Measurements from ENCODE around the gene AK9.

- TF ChIP-seq SP1 (IDR thresholded peaks at IDR 0.05): no peak
- no peak for TF ChIP-seq ZNF384 (IDR thresholded peaks at IDR 0.05)
- no peak for TF ChIP-seq FOXM1 (IDR thresholded peaks at IDR 0.05; ENCODE audit: borderline replicate concordance)
- TF ChIP-seq CTBP1 (IDR thresholded peaks at IDR 0.05; ENCODE audit: borderline replicate concordance): no peak
- TF ChIP-seq FOXA1 (IDR thresholded peaks at IDR 0.05): no peak
These were observed 28.8 kb downstream of the AK9 start for GRCh38 chr6:109662192-109662591.
